Measurements from ENCODE around the gene BAAT. TPM values are rescaled to one million over a fixed set of nuclear protein-coding genes. Genes with fewer than 3 reads are reported as not detected.

BAAT gene
- total and polyA plus RNA-seq, 8 donors: 0.43 to 13.9 (median 1.6) TPM

DNA sequence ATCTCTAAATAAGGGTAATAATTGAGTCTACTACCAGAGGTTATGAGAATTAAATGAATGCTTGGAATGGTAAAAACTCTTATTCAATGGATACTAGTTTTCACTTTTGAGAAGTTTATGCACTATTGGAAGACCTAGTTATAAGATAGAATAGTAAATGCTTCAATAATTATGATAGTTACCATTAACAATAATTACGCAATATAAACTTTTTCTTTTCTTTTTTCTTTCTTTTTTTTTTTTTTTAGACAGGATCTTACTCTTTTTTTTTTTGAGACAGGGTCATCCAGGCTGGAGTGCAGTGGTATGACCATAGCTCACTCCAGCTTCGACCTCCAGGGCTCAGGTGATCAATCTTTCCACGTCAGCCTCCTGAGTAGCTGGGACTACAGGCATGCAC, 44.1 kb upstream of the BAAT start:
- DNase-seq: no peak
- intact Hi-C loops (cut with DNase I): no loop called here
- Histone ChIP-seq H3K4me3 (no peak overlapping the region), H3K9me3 (no peaks in the 10 kb centered on the region), H3K36me3 (peaks cover 0 to 44% (median 0%) of the 10 kb centered on the region in 3 donors), H3K4me1 (peaks cover 0 to 16% (median 16%) of the 10 kb centered on the region in 3 donors), H3K27ac (no peak overlapping the region), H3K27me3 (no peaks in the 10 kb centered on the region)
- ATAC-seq: no peak
- WGBS, 2 donors: 78 to 87% methylated on average over 3 of the region's 3 CpGs
- FAIRE-seq: no peak
- TF ChIP-seq, protein P1, sequence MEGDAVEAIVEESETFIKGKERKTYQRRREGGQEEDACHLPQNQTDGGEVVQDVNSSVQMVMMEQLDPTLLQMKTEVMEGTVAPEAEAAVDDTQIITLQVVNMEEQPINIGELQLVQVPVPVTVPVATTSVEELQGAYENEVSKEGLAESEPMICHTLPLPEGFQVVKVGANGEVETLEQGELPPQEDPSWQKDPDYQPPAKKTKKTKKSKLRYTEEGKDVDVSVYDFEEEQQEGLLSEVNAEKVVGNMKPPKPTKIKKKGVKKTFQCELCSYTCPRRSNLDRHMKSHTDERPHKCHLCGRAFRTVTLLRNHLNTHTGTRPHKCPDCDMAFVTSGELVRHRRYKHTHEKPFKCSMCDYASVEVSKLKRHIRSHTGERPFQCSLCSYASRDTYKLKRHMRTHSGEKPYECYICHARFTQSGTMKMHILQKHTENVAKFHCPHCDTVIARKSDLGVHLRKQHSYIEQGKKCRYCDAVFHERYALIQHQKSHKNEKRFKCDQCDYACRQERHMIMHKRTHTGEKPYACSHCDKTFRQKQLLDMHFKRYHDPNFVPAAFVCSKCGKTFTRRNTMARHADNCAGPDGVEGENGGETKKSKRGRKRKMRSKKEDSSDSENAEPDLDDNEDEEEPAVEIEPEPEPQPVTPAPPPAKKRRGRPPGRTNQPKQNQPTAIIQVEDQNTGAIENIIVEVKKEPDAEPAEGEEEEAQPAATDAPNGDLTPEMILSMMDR (IDR thresholded peaks at IDR 0.05): no peak

DNA sequence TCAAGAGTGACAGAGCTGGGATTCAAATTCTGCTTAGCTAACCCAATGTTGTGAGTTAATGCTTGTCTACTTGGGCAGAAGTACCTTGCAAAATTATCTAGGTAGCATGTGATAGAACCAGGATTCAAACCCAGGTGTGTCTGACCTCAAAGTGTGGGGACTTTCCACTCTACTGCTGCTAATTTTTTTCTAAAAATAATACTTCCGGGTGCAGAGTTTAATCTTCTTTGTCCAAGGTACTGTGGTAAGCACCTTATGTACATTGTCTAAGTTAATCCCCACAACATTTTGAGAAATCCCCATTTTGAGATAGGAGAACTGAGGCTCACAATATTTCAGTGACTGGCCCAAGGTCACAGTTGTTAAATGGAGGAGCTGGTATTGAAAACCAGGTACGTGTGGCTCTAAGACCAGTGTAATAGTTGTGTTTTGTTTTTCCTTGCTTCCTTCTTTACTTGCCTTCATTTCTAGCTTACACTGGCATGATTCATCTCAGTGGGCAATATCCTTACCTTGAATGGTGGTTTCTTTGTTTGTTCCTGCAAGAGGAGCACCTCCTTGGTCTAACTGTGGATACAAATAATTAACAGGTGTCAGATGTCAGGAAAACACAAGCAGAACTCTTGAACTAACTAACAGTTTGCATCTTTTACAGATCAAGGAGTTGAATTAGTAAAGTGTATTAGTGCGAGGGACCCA, 43.3 kb upstream of the BAAT start:
- FAIRE-seq (no peak), DNase-seq (no peak), ATAC-seq (peak in 2 of 4 donors; percentile 57 to 59)
- Histone ChIP-seq H3K4me3 (no peak overlapping the region), H3K4me1 (peaks cover 2 to 10% (median 8%) of the 10 kb centered on the region in 3 donors), H3K9me3 (no peaks in the 10 kb centered on the region), H3K27ac (no peak overlapping the region), H3K27me3 (no peaks in the 10 kb centered on the region), H3K36me3 (peaks cover 0 to 44% (median 0%) of the 10 kb centered on the region in 3 donors)
- TF ChIP-seq, protein P1 (IDR thresholded peaks at IDR 0.05): no peak
- intact Hi-C loops (cut with DNase I): no loop called here
- WGBS, 2 donors: 77 to 82% methylated on average over 3 of the region's 3 CpGs

DNA sequence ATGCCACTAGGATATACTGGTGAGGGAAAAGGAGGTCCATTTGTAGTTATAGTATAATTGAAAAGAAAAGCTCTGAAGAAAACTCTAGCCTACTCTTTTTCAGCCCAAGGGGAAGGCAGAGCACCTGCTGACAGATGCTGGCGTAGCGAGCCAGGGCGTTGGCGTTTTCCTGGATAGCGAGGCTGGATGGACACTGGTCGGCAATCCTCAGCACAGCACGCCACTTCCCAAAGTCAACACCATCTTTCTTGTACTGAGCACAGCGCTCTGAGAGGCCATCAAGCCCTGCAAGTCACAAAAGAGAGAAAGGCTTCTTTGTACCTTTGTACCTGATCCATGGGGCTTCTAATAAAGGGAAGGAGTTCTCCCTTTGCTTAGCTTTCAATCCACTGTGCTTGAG, 42.6 kb upstream of the BAAT start:
- Histone ChIP-seq H3K36me3 (peaks cover 0 to 44% (median 0%) of the 10 kb centered on the region in 3 donors), H3K27me3 (no peaks in the 10 kb centered on the region), H3K9me3 (no peaks in the 10 kb centered on the region), H3K4me1 (peaks cover 3 to 10% (median 5%) of the 10 kb centered on the region in 3 donors), H3K27ac (no peak overlapping the region), H3K4me3 (no peak overlapping the region)
- TF ChIP-seq, protein P1 (IDR thresholded peaks at IDR 0.05): no peak
- intact Hi-C loops (cut with DNase I): no loop called here
- 96% methylated on average over 8 of the region's 8 CpGs for WGBS, 2 donors
- ATAC-seq (no peak), FAIRE-seq (no peak), DNase-seq (no peak)

DNA sequence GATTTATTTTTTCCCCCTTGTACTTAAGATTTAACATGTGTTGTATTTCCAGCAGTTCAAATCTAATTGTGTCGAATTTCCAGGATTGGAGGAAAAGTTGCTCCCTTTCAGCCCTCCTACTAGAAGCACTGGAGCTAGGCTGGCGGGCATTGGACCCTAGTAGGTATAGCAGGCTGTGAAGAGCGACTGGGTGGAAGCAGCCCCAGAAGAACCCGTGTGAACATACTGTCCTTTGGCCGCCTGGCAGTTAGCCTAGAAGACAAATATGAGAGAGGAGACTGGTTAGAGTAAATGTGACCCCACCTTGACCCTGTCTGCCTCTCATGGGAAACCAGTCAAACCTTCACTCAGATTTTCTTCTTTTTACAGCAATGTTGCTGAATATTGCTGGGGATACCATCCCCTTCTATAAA, 36.9 kb upstream of the BAAT start:
- Histone ChIP-seq H3K4me3 (no peak overlapping the region), H3K4me1 (peaks cover 27 to 30% (median 27%) of the 10 kb centered on the region in 3 donors), H3K9me3 (no peaks in the 10 kb centered on the region), H3K27me3 (no peaks in the 10 kb centered on the region), H3K36me3 (peaks cover 0 to 12% (median 0%) of the 10 kb centered on the region in 3 donors), H3K27ac (peak overlapping the region in 1 of 4 donors; percentile 41)
- peak in 5 of 6 donors; percentile 49 to 88 (median 62) for DNase-seq
- FAIRE-seq: no peak
- intact Hi-C loops (cut with DNase I): no loop called here
- TF ChIP-seq, protein P1 (IDR thresholded peaks at IDR 0.05): no peak
- peak; percentile 59 to 87 (median 81) for ATAC-seq
- WGBS, 2 donors: 30 to 32% methylated on average over 5 of the region's 5 CpGs

DNA sequence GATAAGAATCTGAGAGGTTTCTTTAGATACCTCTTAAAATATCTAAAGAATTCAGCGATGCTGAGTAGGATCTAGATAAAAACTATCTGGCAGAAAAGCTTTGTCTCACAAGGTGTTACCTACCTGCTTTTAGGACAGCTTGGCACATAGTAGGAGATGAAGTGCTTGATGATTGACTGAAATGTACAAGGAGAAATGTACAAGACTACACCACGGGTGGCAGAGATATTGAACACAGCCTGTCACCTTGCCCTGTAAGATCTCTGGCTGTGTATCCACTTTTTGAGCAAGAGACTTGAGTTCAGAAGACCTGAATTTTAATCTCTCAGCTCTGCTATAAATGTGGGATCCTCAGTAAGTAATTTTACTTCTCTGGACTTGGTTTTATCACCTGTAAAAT, 35.1 kb upstream of the BAAT start:
- no peaks in the 10 kb centered on the region for H3K36me3 ChIP-seq
- intact Hi-C loops (cut with DNase I): no loop called here
- TF ChIP-seq, protein P1 (IDR thresholded peaks at IDR 0.05): no peak
- no peaks in the 10 kb centered on the region for H3K9me3 ChIP-seq
- no peak overlapping the region for H3K4me3 ChIP-seq
- ATAC-seq: no peak
- no peaks in the 10 kb centered on the region for H3K27me3 ChIP-seq
- no peak for DNase-seq
- WGBS, 2 donors: 74 to 77% methylated on average over 2 of the region's 2 CpGs
- H3K4me1 ChIP-seq: peaks cover 27 to 30% (median 27%) of the 10 kb centered on the region in 3 donors
- FAIRE-seq: no peak
- no peak overlapping the region for H3K27ac ChIP-seq
